Cardiac muscle cell (in vitro differentiated cells and primary cell): ENCODE measurements around the gene NHSL2. TPM values are rescaled to one million over a fixed set of nuclear protein-coding genes. Genes with fewer than 3 reads are reported as not detected.

Experiments
- DNase-seq, 2 donors: peaks; one replicate each; pipeline versions ENCODE4 v3.0.0 to v3.0.0-alpha.2; 2010 to 2017; ENCODE audit warnings: low read depth in 1 of 2, low spot score in 1 of 2
- H3K27ac ChIP-seq: fragments of 200-600 bp; sonication (generic); 2 replicates; pipeline ENCODE4 v1.5.1; 2016
- H3K27me3 ChIP-seq: fragments of 200-600 bp; sonication (generic); 2 replicates; pipeline ENCODE4 v1.6.0; 2016; ENCODE audit warnings: control low read depth
- H3K36me3 ChIP-seq: fragments of 200-600 bp; sonication (generic); 2 replicates; pipeline ENCODE4 v1.5.1; 2016; ENCODE audit warnings: control low read depth
- H3K4me1 ChIP-seq: fragments of 200-600 bp; sonication (generic); 2 replicates; pipeline ENCODE4 v1.8.1; 2017; ENCODE audit warnings: low read depth, mild to moderate bottlenecking, mixed run types
- H3K4me3 ChIP-seq: fragments of 200-600 bp; sonication (generic); 2 replicates; pipeline ENCODE4 v1.5.1; 2016; ENCODE audit warnings: mild to moderate bottlenecking
- H3K9me3 ChIP-seq: fragments of 200-600 bp; sonication (generic); 2 replicates; pipeline ENCODE4 v1.5.1; 2017; ENCODE audit warnings: low read depth, mild to moderate bottlenecking, control low read depth
- CTCF ChIP-seq: IDR thresholded peaks from 2 replicates; pipeline ENCODE4 v1.5.1; 2012; ENCODE audit warnings: low read depth, mild to moderate bottlenecking, low read length
- polyA plus RNA-seq: library from polyadenylated mRNA; unstranded; fragments of >200 nt; fragmentation: Nextera tagmentation; extraction: Ambion mirVana; gene quantifications from 2 replicates; pipeline ENCODE4 v1.2.1, GENCODE V29; 2016
- total RNA-seq: library from RNA; depleted of rRNA; stranded (reverse); fragments of >200 nt; gene quantifications from 2 replicates; pipeline ENCODE4 v1.2.3, GENCODE V29; 2016

Gene NHSL2
- total and polyA plus RNA-seq, 2 experiments from 2014 or later, result 6.6 to 7.9 TPM

- DNase-seq, result no peak
- H3K36me3 ChIP-seq, result no peaks in the 10 kb centered on the region
- H3K4me1 ChIP-seq, result peaks cover 5% of the 10 kb centered on the region
- no peak overlapping the region for H3K27ac ChIP-seq
- no peaks in the 10 kb centered on the region for H3K27me3 ChIP-seq
- H3K4me3 ChIP-seq, result no peak overlapping the region
- no peak for TF ChIP-seq CTCF
- no peaks in the 10 kb centered on the region for H3K9me3 ChIP-seq
These were observed 232.9 kb downstream of the NHSL2 start for GRCh38 chrX:72143609-72143907.

GRCh38 chrX:72145181-72145580 is 234.5 kb downstream of the NHSL2 start:
- Histone ChIP-seq H3K36me3 (no peaks in the 10 kb centered on the region), H3K4me3 (no peak overlapping the region), H3K27ac (no peak overlapping the region), H3K27me3 (no peaks in the 10 kb centered on the region), H3K4me1 (peaks cover 5% of the 10 kb centered on the region), H3K9me3 (no peaks in the 10 kb centered on the region)
- DNase-seq, result no peak
- no peak for TF ChIP-seq CTCF

- no peaks in the 10 kb centered on the region for H3K36me3 ChIP-seq
- H3K27ac ChIP-seq, result no peak overlapping the region
- H3K9me3 ChIP-seq, result no peaks in the 10 kb centered on the region
- no peak for DNase-seq
- H3K4me3 ChIP-seq, result no peak overlapping the region
- H3K4me1 ChIP-seq, result peaks cover 5% of the 10 kb centered on the region
- H3K27me3 ChIP-seq, result no peaks in the 10 kb centered on the region
- TF ChIP-seq CTCF, result no peak
These were observed 235.9 kb downstream of the NHSL2 start for GRCh38 chrX:72146527-72146926.

GRCh38 chrX:72158773-72159172 is 248.1 kb downstream of the NHSL2 start:
- H3K27ac ChIP-seq, result no peak overlapping the region
- DNase-seq, result no peak
- no peaks in the 10 kb centered on the region for H3K4me1 ChIP-seq
- no peak for TF ChIP-seq CTCF
- no peak overlapping the region for H3K4me3 ChIP-seq
- H3K9me3 ChIP-seq, result no peaks in the 10 kb centered on the region
- no peaks in the 10 kb centered on the region for H3K36me3 ChIP-seq
- H3K27me3 ChIP-seq, result no peaks in the 10 kb centered on the region

- Histone ChIP-seq H3K36me3 (no peaks in the 10 kb centered on the region), H3K9me3 (no peaks in the 10 kb centered on the region), H3K27ac (no peak overlapping the region), H3K27me3 (no peaks in the 10 kb centered on the region), H3K4me1 (no peaks in the 10 kb centered on the region), H3K4me3 (no peak overlapping the region)
- TF ChIP-seq CTCF, result no peak
- no peak for DNase-seq
These were observed 249.1 kb downstream of the NHSL2 start for GRCh38 chrX:72159769-72160168.

GRCh38 chrX:72165551-72165950 is 254.9 kb downstream of the NHSL2 start:
- H3K4me3 ChIP-seq, result no peak overlapping the region
- no peaks in the 10 kb centered on the region for H3K36me3 ChIP-seq
- H3K27me3 ChIP-seq, result no peaks in the 10 kb centered on the region
- H3K4me1 ChIP-seq, result no peaks in the 10 kb centered on the region
- DNase-seq, result no peak
- H3K9me3 ChIP-seq, result no peaks in the 10 kb centered on the region
- no peak for TF ChIP-seq CTCF
- H3K27ac ChIP-seq, result no peak overlapping the region
